GM12878 (cell line): Measurements from ENCODE around the gene MRPS18B. TPM values are rescaled to one million over a fixed set of nuclear protein-coding genes. Genes with fewer than 3 reads are reported as not detected.
A peak's percentile ranks its signal among the peaks of the same experiment; 100 is the strongest.

Experiments used
- EZH2 ChIP-seq: IDR thresholded peaks from 2 replicates; pipeline ENCODE4 v1.6.1; 2012; ENCODE audit warnings: low read depth, mild to moderate bottlenecking, control low read depth, inconsistent platforms, low read length, borderline replicate concordance; ENCODE audit not compliant: control insufficient read depth
- FOXK2 ChIP-seq: fragments of 450-650 bp; IDR thresholded peaks from 2 replicates; pipeline ENCODE4 v1.6.1; 2017; ENCODE audit warnings: mild to moderate bottlenecking, moderate library complexity
- HDAC6 ChIP-seq: fragments of 200-600 bp; sonication (generic); IDR thresholded peaks from one replicate; pipeline ENCODE4 v1.8.0; 2017; ENCODE audit warnings: antibody characterized with exemption; ENCODE audit not compliant: unreplicated experiment
- HDGF ChIP-seq: fragments of 450-650 bp; IDR thresholded peaks from 2 replicates; pipeline ENCODE4 v1.6.1; 2016; ENCODE audit warnings: antibody characterized with exemption
- HSF1 ChIP-seq: fragments of 150-350 bp; IDR thresholded peaks from 2 replicates; pipeline ENCODE4 v1.6.1; 2014; ENCODE audit warnings: mild to moderate bottlenecking, low read depth, low read length
- IKZF2 ChIP-seq, 2 experiments: fragments of 450-650 bp; IDR thresholded peaks; 2 replicates each; pipeline ENCODE4 v1.6.1; 2017; ENCODE audit warnings: mild to moderate bottlenecking in 2 of 2, moderate library complexity in 2 of 2
- KLF5 ChIP-seq: fragments of 450-650 bp; IDR thresholded peaks from 2 replicates; pipeline ENCODE4 v1.6.1; 2014; ENCODE audit warnings: mild to moderate bottlenecking; ENCODE audit not compliant: partially characterized antibody
- MLLT1 ChIP-seq: fragments of 450-650 bp; IDR thresholded peaks from 2 replicates; pipeline ENCODE4 v1.6.1; 2016; ENCODE audit warnings: mild to moderate bottlenecking
- MTA3 ChIP-seq: IDR thresholded peaks from 2 replicates; pipeline ENCODE4 v1.6.1; 2012; ENCODE audit warnings: low read length, inconsistent platforms, borderline replicate concordance
- NBN ChIP-seq: fragments of 450-650 bp; IDR thresholded peaks from 2 replicates; pipeline ENCODE4 v1.6.1; 2016
- NRF1 ChIP-seq: conservative IDR thresholded peaks from 2 replicates; pipeline ENCODE4 v1.6.1; 2011; ENCODE audit warnings: mild to moderate bottlenecking, low read depth, low read length, improper control_type of control experiment
- POU2F2 ChIP-seq: IDR thresholded peaks from 3 replicates; pipeline ENCODE4 v1.6.1; 2011; ENCODE audit warnings: low read depth, mild to moderate bottlenecking, low read length, borderline replicate concordance
- RELA ChIP-seq: fragments of 450-650 bp; IDR thresholded peaks from 2 replicates; pipeline ENCODE4 v1.8.0; 2014; ENCODE audit warnings: borderline replicate concordance; ENCODE audit not compliant: partially characterized antibody
- SMAD1 ChIP-seq: fragments of 450-650 bp; IDR thresholded peaks from 2 replicates; pipeline ENCODE4 v1.6.1; 2018; ENCODE audit warnings: mild to moderate bottlenecking, low read depth; ENCODE audit not compliant: partially characterized antibody
- SMAD5 ChIP-seq: IDR thresholded peaks from 2 replicates; pipeline ENCODE4 v1.6.1; 2016; ENCODE audit warnings: antibody characterized with exemption, low read depth
- TARDBP ChIP-seq: IDR thresholded peaks from 2 replicates; pipeline ENCODE4 v1.6.1; 2016; ENCODE audit warnings: borderline replicate concordance
- TCF12 ChIP-seq: IDR thresholded peaks from 2 replicates; pipeline ENCODE4 v1.6.1; 2011; ENCODE audit warnings: low read depth, mild to moderate bottlenecking, low read length
- ZBTB33 ChIP-seq: fragments of 450-650 bp; IDR thresholded peaks from 2 replicates; pipeline ENCODE4 v1.6.1; 2017; ENCODE audit warnings: mild to moderate bottlenecking
- ZNF687 ChIP-seq: fragments of 450-650 bp; IDR thresholded peaks from 2 replicates; pipeline ENCODE4 v1.6.1; 2017; ENCODE audit warnings: mild to moderate bottlenecking, moderate library complexity
- polyA plus RNA-seq, 11 experiments: library from polyadenylated mRNA; depleted of rRNA in 4 of 11; unstranded in 6 of 11; stranded (reverse) in 5 of 11; fragments of >200 nt; fragmentation: Nextera tagmentation in 4 of 11; fragmentation: Illumina TruSeq in 1 of 11; extraction: Ambion mirVana in 4 of 11; extraction: Trizol in 1 of 11; gene quantifications; 1 replicate in 1 of 11; 2 replicates in 10 of 11; pipeline versions ENCODE4 v1.2.1 to v1.2.3, GENCODE V29; 2011 to 2016; ENCODE audit warnings: inconsistent platforms in 2 of 11, missing spikeins in 2 of 11, low read depth in 1 of 11
- total RNA-seq, 4 experiments: library from RNA; depleted of rRNA in 3 of 4; stranded (reverse); fragments of >200 nt in 3 of 4; fragmentation: Illumina TruSeq in 1 of 4; extraction: Trizol in 1 of 4; gene quantifications; 2 replicates each; pipeline versions ENCODE4 v1.2.1 to v1.2.3, GENCODE V29; 2013 to 2021

The MRPS18B gene
- total and polyA plus RNA-seq, 10 of the 15 experiments (the other 5 are each of a cell fraction or from before 2014, with no cell fraction given), result 80.9 to 259 (median 140) TPM

- TF ChIP-seq ZBTB33, result no peak
- TF ChIP-seq ZNF687, result peak; percentile 74; the same call in 1 of the 2 replicates
- peak; percentile 27; the same call in 1 of the 2 replicates for TF ChIP-seq TCF12
- TF ChIP-seq SMAD5, result peak; percentile 94
- TF ChIP-seq KLF5, result peak; percentile 63
- TF ChIP-seq HDAC6, result peak; percentile 53
- TF ChIP-seq IKZF2 (IDR thresholded peaks at IDR 0.05), result peak; percentile 27 to 51; a peak in 1 of 4 replicates
- peak; percentile 76 for TF ChIP-seq MLLT1
- TF ChIP-seq SMAD1, result peak; percentile 58
- TF ChIP-seq EZH2, result no peak
- TF ChIP-seq NBN, result peak; percentile 95
- 0 out of 2 replicates have a peak, but pooled peaks have one; percentile 24 for TF ChIP-seq HSF1
- TF ChIP-seq FOXK2, result peak; percentile 45
- TF ChIP-seq MTA3, result no peak
- TF ChIP-seq HDGF, result peak; percentile 97
- TF ChIP-seq POU2F2, result peak; percentile 77; the same call in 2 of the 3 replicates
- peak; percentile 49 for TF ChIP-seq NRF1
- TF ChIP-seq TARDBP, result no peak
- peak; percentile 94 for TF ChIP-seq RELA
Measured at GRCh38 chr6:30571075-30571761, 46.4 kb upstream of the MRPS18B start, which contains the start of gene ABCF1 (continued).
